Muscle of back (tissue), 11 donors: ENCODE results near the gene RIMBP2. TPM values are rescaled to one million over a fixed set of nuclear protein-coding genes. Genes with fewer than 3 reads are reported as not detected.
"Not testable (repeated sequence)": the region's sequence is repeated elsewhere in the genome, so short reads cannot be mapped to it uniquely, and the experiment has no call there.

Experiments used
- DNase-seq, 3 donors: peaks; one replicate each; pipeline versions ENCODE4 v3.0.0 to v3.0.0-alpha.2; 2013
- polyA plus RNA-seq, 10 donors: library from polyadenylated mRNA; unstranded; fragments of 120-200 nt; gene quantifications; one replicate each; pipeline ENCODE4 v1.2.1, GENCODE V29; 2013; ENCODE audit not compliant: insufficient read length in 10 of 10

The RIMBP2 gene
- polyA plus RNA-seq, 10 donors: 0.62 to 2.1 (median 1.2) TPM

DNA sequence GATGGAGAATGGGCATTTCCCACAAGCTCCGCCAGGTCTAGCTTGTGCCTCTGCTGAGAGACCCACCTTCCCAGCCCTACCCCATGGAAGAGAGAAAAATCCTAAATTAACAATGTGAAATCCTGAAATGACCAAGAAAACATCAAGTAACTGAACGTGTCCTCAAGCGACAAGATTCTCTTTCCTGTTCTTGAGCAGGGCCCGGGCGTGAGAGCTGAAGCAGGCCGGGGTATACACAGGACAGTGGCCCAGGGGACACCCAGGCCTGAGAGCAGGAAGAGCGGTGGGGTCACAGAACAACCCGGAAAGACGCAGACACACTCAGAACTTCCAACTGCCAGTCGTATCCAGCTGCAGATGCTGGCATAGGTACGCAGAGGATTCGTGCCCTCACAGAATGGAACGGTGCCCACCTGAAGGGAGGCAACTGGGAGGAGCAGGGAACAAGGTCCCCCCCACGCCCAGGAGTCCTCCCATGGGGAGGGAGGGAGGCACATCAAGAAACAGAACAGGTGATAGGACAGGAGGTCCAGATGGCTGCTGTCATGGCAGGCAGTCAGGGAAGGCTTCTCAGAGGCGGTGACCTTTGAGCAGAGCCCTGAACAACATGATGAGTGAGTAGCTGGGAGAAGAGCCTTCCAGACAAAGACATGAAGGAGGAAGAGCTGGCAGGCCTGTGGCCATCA, 9.1 kb downstream of the RIMBP2 start:
- DNase-seq: no peak

DNA sequence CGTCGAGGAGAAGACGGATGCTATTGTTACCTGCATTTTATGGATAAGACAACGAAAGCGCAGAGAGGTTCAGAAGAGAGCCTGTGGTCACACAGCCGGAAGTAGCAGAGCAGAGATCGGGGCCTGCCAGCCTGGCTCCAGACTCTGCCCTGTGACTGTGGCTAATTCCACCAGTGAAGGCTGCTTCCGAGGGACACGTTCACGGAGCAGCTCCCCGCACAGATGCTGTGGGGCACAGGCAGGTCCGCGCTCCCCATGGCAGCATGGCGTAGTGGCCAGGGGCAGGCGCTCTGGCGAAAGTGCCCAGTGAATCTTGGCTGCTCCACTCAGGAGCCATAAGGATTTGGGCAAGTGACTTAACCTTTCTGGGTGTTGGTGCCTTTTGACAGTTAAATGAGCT, 9.8 kb downstream of the RIMBP2 start:
- DNase-seq: no peak

DNA sequence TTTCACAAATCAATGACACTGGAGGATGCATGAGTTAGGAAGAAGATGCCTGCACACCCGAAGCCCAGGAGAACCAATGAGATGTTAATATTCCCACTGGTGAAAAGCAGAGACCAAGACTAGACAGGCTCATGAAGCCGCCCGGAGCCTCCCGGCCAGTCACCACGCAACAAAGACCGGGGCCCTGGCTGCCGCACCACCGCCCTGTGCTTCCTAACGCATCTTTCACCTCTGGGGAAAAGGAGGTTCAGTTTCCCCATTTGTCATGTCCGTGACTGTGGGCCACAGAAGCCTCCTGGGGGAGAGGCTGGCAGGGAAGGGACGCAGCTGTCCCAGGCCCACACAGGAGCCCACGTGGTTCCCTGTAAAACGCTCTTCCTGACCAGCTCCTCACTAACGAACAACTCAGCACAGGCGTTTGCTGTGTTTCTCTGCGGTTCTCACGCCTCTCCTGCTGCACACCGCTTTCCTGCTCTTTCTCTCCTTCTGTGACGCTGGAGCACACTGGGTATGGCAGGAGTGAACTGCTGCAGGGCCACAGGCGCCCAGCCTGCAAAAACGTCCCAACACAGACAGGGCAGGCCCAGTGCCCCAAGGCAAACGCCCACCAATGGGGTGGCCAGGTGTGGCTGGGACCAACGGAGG, 10.8 kb downstream of the RIMBP2 start:
- DNase-seq: no peak

DNA sequence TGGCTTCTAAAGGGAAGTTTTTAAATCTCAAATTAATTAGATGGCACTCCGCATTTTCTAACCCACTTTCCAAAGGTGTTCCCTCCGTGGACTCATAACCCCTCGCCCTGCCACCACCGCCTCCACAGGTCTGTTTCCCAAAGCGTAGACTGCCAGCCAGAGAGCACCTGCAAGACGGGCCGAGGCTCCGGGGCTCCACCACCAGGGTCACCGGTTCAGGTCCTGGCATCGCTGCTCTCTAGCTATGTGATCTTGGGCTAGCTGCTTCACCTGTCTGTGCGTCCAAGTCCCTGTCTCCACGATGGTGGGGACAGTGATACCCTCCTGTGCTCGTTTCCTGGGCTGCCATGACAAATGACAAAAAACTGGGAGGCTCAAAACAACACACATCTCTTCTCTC, 11.5 kb downstream of the RIMBP2 start:
- no peak for DNase-seq

DNA sequence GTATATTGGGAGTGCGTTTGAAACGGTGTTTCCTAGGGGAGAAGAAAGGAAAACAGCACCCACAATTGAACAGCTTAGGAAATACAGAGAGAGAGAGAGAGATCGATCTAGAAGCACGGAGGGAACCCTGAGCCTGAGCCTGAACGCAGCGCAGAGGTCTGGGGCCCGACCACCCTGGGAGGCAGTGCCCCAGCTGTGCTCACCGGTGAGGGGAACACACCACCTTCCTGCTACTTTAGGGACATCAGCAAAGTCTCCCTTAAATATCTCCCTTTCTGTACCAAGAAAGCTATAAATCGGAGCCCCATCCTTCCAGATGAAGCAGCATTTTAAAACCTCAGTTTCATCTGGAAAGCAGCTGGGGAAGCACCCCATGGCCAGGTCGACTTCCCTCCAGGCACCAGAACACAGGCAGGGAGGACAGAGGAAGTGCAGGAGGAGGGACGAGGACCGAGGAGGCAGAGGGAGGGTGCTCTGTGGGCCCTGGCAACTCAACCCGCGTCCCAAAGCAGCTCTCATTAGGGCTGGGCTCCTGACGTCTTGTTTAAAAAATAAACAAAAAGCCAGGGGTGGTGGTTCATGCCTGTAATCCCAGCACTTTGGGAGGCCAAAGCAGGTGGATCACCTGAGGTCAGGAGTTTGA, 12.2 kb downstream of the RIMBP2 start:
- no peak for DNase-seq

DNA sequence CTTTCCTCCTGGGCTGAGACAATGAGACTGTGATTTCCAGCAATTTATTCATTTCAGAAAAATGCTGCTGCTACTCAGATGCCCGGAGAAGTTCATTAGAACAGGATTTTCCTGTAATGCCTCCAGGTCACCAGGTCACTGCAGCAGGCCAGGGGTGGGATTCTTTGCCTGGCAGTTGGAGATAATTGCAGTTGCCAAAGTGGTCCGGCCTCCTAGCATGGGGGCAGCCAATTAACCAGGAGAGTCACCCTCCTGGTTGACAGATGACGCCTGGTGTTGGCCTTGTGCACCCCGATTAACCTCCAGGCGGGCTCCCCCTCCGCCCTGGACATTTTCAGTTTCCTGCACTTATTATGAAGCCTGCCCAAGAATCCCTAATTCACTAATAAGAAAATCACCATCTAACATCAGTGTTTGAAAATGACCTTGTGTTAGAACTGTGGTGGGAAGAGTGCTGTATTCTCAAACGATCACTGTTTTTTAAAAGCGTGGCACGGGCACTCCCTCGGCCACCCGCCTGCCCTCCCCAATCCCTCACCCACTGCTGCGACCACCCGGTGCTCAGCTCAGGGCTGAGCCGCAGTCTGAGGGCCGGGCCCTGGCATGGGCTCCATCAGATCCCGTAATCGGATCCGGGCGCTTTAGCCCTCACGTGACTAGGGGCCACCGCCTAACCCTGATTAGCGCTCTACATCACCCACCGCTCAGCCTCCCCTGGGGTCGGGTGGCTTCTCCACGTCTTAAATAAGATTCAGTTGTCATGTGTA, 12.9 kb downstream of the RIMBP2 start:
- no peak for DNase-seq

DNA sequence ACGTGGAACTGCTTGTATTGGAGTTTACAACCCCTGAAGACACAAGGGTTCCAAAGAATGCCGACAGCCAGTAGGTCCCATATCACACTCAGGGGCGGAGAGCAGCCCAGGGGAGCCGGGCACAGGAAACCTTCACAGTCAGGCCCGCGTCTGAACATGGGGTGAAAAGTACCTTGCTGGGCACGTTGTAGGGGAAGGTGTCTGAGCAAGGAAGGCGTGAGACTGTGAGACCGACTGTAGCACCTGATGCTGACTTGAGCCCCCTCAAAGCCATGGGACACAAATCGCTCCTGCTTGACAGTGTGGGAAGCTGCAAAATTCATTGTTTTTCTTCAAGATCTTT, 14.7 kb downstream of the RIMBP2 start:
- DNase-seq: no peak

DNA sequence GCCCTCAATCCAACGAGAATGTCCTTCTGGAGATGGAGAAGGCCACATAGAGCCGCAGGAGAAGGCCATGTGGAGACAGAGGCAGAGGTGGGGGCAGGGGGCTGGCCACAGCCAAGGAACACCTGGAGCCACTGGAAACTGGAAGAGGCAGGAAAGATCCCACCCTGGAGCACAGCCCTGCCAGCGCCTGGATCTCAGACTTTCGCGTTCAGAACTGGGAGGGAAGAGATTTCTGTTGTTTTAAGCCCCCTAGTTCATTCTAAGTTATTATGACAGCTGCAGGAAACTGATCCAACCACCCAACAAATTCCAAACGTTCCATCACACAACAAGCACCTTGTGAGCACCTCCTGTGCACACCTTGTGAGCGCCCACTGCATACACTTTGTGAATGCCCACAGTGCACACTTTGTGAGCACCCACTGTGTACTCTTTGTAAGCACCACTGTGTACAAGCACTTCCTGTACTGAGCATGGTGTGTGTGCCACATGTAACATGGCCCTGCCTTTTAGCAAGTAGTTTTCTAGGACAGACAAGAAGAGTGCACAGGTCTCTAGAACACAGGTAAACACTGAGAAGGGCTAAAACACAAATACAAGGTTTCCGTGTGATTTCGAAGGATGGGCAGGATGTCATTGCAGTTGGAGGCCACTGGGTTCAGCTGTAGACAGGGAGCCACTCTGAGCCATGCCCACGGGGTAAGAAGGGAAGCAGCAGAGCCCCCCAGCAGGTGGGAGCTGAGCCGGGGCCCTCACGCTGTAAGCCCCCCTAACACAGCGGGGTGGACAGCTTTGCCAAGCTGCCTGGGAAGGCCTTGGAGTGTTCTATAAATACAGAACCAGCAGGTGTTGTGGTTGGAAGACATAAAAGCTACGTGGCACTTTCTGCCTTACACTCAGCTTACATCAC, 15.4 kb downstream of the RIMBP2 start:
- no peak for DNase-seq

DNA sequence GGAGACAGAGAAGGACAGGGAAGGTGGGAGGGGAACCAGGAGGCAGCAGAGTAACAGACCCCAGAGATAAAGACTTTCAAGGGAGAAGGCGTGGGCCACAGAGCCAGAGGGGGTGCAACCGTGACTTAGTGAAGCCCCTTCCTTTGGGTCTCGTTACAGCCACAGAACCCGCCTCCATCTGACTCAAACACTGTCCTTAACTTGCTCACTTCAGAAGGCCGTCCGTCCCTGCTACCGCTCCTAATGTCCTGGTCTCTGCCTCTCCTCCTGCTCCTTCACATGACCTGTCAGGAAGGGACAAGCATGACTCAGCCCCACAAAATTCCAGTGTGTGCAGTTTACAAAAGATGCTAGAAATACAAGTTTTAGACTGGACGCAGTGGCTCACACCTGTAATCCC, 18.0 kb downstream of the RIMBP2 start:
- no peak for DNase-seq

DNA sequence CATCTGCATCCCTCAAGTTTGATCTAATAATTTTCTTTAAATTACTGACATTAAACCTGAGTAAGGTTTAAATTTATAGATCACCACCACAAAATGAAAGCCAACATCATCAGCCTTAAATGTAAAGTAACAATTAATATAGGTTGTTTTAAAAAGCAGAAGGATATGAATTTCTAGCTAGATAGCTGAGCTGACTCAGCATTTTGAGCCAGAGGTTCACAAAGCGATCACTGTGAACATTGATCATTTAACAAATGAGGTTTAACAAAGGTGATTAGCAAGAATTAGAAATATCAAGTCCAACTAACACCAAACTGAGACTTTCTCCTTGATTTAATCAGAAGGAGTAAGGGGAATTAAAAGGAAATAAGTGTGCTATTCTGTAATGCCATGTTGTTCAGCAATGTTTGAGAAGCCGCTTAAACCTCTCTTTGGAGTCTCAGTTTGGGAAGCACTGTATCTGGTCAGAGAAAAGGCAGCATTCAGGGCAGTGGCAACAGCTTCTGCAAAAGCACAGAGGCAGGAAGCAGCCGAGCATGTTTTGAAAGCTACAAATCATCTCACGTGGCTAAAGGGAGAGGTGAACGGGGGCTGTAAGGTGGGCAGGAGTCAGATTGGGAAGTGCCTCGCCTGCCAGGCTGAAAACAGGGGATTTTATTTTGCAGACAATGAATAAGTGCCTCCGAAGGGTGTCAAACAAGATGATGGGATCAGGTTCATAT, 19.6 kb downstream of the RIMBP2 start:
- no peak for DNase-seq

DNA sequence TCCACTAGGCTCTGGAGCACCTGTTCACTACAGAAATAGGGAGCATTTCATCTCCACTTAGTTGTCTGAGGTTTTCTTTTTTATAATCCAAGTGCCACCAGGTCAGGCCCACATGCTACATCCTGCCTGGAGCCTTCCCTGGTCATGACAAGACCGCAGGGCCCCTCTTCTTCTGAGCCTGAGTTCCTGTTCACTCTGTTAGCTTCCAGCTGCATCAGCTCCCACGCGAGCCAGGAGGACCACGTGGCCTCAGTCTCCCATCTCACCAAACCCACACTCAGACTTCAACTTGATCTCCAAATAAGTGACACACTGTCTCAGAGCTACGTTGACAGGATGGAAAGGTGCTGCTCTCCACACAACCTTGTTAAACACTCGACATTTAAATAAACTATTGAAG, 21.0 kb downstream of the RIMBP2 start:
- no peak for DNase-seq

DNA sequence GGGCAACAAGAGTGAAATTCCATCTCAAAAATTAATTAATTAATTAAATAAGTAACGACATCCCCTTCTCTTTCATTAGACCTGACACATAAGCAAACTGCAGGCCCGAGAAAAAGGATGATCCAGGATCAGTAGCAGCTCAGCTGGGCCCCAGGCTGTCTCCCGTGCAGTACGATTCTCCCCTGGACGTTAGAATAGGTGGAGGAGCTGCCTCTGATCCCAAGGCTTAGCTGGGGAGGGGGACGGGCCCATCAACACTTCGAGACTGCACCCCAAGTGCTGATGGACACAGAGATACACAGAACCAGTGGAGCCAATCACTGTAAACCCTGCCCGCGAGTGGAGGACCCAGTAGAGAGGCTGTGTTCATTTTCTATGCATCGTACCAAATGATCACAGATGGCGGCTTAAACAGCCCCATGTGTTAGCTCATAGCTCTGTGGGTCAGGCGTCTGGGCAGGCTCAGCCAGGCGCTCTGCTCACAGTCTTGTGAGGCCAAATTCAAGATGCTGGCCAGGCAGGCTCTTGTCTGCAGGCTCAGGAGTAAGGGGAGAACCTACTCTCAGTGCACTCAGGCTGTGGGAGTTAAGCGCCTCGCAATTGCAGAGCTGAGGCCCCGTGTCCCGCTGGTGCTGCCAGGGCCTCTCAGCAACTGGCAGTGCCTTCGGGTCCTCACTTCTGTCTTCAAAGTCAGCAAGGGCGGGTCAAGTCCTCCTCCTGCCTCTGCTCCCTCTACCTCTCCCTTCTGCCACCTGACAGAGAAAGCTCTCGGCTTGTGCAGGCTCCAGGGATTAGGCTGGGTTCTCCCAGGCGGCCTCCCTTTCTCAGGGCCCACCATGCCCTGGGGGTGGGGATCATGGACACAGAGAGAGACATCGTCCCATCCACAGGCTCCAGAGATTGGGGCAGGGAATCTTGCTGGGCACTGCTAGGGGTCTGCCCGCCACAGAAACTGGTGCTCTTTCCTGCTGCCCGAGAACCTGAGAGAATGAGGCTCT, 26.4 kb downstream of the RIMBP2 start:
- DNase-seq: no peak

DNA sequence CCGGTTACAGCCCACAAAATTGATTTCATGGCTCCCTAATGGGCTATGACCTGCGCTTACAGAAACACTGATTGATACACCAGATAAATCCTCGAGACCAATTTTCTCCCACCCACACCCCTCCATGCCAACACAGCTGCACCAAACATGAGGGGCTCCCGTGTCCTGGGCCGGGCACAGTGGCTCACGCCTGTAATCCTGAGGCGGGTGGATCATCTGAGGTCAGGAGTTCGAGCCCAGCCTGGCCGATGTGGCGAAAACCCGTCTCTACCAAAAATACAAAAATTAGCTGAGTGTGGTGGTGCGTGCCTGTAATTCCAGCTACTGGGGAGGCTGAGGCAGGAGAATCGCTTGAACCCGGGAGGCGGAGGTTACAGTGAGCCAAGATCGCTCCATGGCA, 27.1 kb downstream of the RIMBP2 start:
- not testable (repeated sequence) for DNase-seq

DNA sequence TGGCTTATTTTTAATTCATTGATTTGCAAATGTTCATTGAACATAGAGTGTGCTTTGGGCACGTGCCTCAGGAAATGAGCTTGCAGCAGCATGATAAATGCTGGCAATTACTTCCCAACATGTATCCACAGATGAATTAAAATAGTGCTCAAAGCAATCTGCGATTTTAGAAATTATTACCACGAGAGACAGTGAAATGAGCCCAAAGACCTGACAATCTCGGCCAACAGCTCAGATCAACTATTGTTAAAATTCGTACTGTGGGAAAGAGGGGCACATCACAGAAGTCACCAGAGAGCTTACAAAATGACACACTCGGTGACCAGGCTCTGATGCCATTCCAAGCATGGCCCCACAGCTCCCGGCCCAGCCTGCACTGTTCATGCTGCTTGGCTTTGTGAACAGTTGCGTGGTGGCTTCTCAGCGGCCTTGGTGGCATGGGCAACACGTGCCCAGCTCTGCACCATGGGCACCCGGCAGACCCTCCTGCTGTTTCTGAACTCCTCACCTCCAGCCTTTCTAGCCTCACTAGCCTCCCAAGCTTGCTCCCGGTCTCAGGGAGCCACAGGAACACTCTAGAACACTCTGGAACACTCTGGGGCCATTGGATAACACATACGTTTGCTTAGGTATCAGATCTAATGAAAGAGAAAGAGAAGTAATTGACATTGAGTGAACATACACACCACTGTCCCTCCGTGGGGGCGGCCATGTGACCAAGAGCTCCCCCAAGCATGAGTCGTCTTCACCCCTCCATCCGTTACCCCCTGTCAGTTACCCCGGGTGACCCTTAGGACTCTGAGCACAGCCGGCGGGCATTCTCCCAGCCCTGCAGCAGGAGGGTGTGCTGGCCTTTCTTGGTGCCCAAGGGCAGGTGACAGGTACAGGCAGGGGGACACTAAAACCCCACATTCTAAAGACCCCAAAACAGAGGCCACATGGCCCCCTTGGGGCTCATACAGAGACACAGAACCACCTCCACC, 28.0 kb downstream of the RIMBP2 start:
- DNase-seq: no peak

DNA sequence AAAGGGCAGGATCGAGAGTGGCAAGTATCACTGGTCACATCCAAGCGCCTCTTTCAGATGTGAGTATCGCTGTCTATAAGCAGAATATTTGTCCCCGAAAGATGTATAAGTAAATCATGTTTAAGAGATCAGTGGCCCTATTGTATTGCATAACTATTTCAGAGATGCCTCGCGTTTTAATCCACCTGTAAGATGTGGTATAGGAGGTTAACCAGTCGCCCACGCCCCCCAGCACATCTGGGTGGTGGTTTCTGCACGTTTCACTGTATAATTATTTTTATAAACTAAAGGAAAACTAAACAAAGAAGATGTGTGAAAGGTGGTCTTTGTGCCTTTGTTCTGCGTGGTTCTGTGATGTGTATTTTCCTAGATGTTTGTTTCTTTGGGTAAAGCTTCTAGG, 28.9 kb downstream of the RIMBP2 start:
- DNase-seq: no peak

DNA sequence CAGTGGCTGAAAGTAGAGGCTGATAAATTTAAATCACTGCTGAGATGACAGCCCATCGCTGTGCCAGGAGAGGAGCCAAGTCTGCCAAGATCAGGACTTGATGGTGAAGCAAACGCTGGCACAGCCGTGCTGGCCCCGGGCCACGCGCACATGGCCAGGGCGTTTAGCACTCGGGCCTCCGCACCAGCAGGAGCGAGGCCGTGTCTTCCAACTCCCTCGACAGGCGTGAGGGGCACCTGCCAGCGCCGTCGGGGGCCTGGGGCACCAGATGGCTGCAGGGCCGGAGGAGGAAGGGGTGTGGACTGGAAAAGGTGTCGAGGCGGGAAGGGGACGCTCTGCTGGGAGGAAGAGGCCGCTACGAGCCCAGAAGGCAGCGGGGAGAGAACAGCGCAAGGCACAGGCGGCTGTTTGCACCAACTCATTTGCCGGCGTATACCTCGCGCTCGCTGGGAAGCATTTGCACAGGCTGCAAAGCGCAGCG, 29.5 kb downstream of the RIMBP2 start:
- no peak for DNase-seq

DNA sequence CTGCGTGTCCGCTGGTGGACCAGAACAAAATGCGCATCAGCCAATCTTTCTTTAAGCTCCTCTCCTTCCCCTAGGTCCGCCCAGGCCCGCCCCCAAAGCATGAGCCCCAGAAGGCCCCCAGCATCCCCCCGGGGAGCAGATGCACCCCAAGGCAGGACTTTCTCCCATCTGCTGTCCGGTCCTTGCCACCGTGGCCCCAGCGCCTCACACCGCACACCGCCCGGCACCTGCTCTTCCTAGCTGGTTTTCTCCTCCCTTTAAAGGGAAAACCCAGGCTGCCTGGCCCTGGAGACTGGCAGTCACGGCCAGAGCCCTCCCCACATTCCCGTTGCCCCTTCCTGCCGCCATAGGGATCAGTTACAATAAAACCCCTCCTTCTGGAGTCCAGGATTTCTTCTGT, 30.2 kb downstream of the RIMBP2 start:
- DNase-seq: no peak

DNA sequence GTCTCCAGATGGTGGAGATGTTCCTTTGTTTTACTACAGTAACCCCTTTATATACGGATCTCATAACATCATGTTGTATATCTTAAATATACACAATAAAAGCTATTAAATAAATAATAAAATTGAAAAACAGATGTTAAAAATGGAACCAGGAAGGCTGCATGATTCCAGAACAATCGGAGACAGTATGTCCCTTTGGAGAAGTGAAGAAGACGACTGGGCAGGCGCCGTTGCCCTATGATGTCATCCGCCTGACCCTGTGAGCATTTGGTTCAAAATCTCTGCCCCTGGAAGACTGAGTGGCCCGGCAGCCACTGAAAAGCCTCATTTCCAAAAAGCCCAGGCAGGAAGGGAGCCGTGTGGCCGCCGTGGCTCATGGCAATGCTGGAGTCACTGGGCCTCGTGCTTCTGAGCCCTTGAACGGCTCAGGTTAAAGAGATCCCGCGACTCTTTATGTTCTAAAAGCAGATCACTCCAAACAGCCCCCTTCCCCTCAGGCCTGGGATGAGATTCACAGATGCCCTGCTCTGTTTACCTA, 30.8 kb downstream of the RIMBP2 start:
- DNase-seq: no peak
